KMS-11 (cell line): ENCODE results near the gene WRAP53.
A peak's percentile ranks its signal among the peaks of the same experiment; 100 is the strongest.

Experiments used
- H2AFZ ChIP-seq: fragments of 200-600 bp; sonication (generic); 2 replicates; pipeline ENCODE4 v1.6.1; 2016; ENCODE audit warnings: antibody characterized with exemption, mixed run types, low read depth
- H3K27ac ChIP-seq: fragments of 200-600 bp; sonication (generic); 2 replicates; pipeline ENCODE4 v1.6.1; 2016; ENCODE audit warnings: mild to moderate bottlenecking, mixed run types
- H3K27me3 ChIP-seq: fragments of 200-600 bp; sonication (generic); 2 replicates; pipeline ENCODE4 v1.6.1; 2017; ENCODE audit warnings: mild to moderate bottlenecking, low read depth, mixed run types, moderate library complexity; ENCODE audit not compliant: insufficient read depth
- H3K36me3 ChIP-seq: fragments of 200-600 bp; sonication (generic); 2 replicates; pipeline ENCODE4 v1.6.1; 2017; ENCODE audit warnings: mild to moderate bottlenecking, mixed run types; ENCODE audit not compliant: insufficient read depth
- H3K4me1 ChIP-seq: fragments of 200-600 bp; sonication (generic); 2 replicates; pipeline ENCODE4 v1.6.1; 2016; ENCODE audit warnings: mild to moderate bottlenecking, low read depth, mixed run types; ENCODE audit not compliant: poor library complexity, severe bottlenecking
- H3K4me2 ChIP-seq: fragments of 200-600 bp; sonication (generic); 2 replicates; pipeline ENCODE4 v1.7.0; 2016; ENCODE audit warnings: mild to moderate bottlenecking, mixed run types
- H3K4me3 ChIP-seq: fragments of 200-600 bp; sonication (generic); IDR thresholded peaks from 2 replicates; pipeline ENCODE4 v1.6.1; 2017; ENCODE audit warnings: low read depth, low read length, mixed read lengths; ENCODE audit not compliant: insufficient read depth
- H3K79me2 ChIP-seq: fragments of 200-600 bp; sonication (generic); 2 replicates; pipeline ENCODE4 v1.6.1; 2016; ENCODE audit warnings: low read depth, mixed run types; ENCODE audit not compliant: insufficient read depth
- H3K9ac ChIP-seq: fragments of 200-600 bp; sonication (generic); 2 replicates; pipeline ENCODE4 v1.6.1; 2016; ENCODE audit warnings: mild to moderate bottlenecking, mixed run types
- H4K20me1 ChIP-seq: fragments of 200-600 bp; sonication (generic); 2 replicates; pipeline ENCODE4 v1.6.1; 2016; ENCODE audit warnings: mild to moderate bottlenecking, mixed run types; ENCODE audit not compliant: insufficient read depth
- TF ChIP-seq, protein P1 (sequence below): fragments of 200-600 bp; sonication (generic); conservative IDR thresholded peaks from 2 replicates; pipeline ENCODE4 v1.6.1; 2017; ENCODE audit warnings: low read depth, mild to moderate bottlenecking, antibody characterized with exemption, low read length, moderate library complexity, mixed read lengths

Gene WRAP53

GRCh38 chr17:7715936-7716886, 27.9 kb downstream of the WRAP53 start:
- no peak overlapping the region for H2AFZ ChIP-seq
- no peaks in the 10 kb centered on the region for H3K79me2 ChIP-seq
- no peaks in the 10 kb centered on the region for H4K20me1 ChIP-seq
- no peaks in the 10 kb centered on the region for H3K4me1 ChIP-seq
- H3K9ac ChIP-seq, result no peak overlapping the region
- TF ChIP-seq, protein P1, sequence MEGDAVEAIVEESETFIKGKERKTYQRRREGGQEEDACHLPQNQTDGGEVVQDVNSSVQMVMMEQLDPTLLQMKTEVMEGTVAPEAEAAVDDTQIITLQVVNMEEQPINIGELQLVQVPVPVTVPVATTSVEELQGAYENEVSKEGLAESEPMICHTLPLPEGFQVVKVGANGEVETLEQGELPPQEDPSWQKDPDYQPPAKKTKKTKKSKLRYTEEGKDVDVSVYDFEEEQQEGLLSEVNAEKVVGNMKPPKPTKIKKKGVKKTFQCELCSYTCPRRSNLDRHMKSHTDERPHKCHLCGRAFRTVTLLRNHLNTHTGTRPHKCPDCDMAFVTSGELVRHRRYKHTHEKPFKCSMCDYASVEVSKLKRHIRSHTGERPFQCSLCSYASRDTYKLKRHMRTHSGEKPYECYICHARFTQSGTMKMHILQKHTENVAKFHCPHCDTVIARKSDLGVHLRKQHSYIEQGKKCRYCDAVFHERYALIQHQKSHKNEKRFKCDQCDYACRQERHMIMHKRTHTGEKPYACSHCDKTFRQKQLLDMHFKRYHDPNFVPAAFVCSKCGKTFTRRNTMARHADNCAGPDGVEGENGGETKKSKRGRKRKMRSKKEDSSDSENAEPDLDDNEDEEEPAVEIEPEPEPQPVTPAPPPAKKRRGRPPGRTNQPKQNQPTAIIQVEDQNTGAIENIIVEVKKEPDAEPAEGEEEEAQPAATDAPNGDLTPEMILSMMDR, result no peak
- H3K27me3 ChIP-seq, result no peaks in the 10 kb centered on the region
- H3K4me3 ChIP-seq, result no peak overlapping the region
- no peaks in the 10 kb centered on the region for H3K36me3 ChIP-seq
- H3K4me2 ChIP-seq, result peak overlapping the region; percentile 29; the same call in 1 of the 2 replicates
- no peak overlapping the region for H3K27ac ChIP-seq

GRCh38 chr17:7716901-7717755, 28.9 kb downstream of the WRAP53 start, which contains the start of gene DNAH2:
Gene DNAH2 (plus strand): TSS chr17:7717744. CDS start chr17:7719735, 1,991 bp downstream.
- no peaks in the 10 kb centered on the region for H4K20me1 ChIP-seq
- H3K27me3 ChIP-seq, result no peaks in the 10 kb centered on the region
- H3K36me3 ChIP-seq, result no peaks in the 10 kb centered on the region
- peak within 1 kb of the TSS; percentile 29; the same call in 1 of the 2 replicates for H3K4me2 ChIP-seq
- H2AFZ ChIP-seq, result peak within 1 kb of the TSS; percentile 44; the same call in 1 of the 2 replicates
- H3K79me2 ChIP-seq, result no peaks in the 10 kb centered on the region
- H3K9ac ChIP-seq, result no peak within 1 kb of the TSS
- no peak within 1 kb of the TSS for H3K4me3 ChIP-seq
- H3K4me1 ChIP-seq, result no peaks in the 10 kb centered on the region
- no peak within 1 kb of the TSS for H3K27ac ChIP-seq
- TF ChIP-seq, protein P1, result no peak

DNA sequence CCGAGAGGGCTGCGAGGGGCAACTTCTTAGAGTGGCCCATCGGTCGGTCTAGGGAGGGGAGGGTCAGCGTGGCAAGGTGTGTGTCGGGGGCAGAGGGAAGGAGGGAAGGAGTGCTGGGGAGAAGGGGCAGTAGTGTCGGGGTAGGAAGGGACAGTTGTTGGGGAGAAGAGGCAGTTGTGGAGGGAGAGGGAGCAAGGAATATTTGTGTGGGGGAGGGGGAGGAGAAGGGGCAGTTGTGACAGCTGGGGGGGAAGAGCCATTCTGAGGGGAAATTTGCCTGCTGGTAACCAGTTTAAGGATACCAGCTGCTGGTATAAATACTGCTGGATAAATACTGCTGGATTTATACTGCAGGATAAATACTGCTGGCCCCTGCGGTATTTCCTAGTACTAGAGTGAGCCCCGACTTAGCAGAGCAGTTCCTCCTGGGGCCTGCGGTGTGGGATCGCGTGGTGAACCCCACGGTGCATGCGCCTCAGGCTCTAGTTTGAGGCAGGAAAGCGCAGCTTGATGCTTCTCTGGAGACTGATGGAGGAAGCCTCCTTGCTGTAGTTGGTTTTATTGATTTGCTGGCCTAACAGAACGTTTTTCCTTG, 29.6 kb downstream of the WRAP53 start:
- no peak overlapping the region for H3K27ac ChIP-seq
- no peaks in the 10 kb centered on the region for H3K4me1 ChIP-seq
- H3K9ac ChIP-seq, result no peak overlapping the region
- no peaks in the 10 kb centered on the region for H3K79me2 ChIP-seq
- H3K36me3 ChIP-seq, result no peaks in the 10 kb centered on the region
- TF ChIP-seq, protein P1, result no peak
- no peak overlapping the region for H3K4me3 ChIP-seq
- H2AFZ ChIP-seq, result no peak overlapping the region
- no peaks in the 10 kb centered on the region for H3K27me3 ChIP-seq
- no peaks in the 10 kb centered on the region for H4K20me1 ChIP-seq
- H3K4me2 ChIP-seq, result no peak overlapping the region

GRCh38 chr17:7719661-7720060, 31.4 kb downstream of the WRAP53 start:
- H3K27ac ChIP-seq, result no peak overlapping the region
- no peak overlapping the region for H2AFZ ChIP-seq
- no peaks in the 10 kb centered on the region for H3K79me2 ChIP-seq
- TF ChIP-seq, protein P1, result no peak
- no peak overlapping the region for H3K4me3 ChIP-seq
- H4K20me1 ChIP-seq, result no peaks in the 10 kb centered on the region
- H3K9ac ChIP-seq, result no peak overlapping the region
- H3K27me3 ChIP-seq, result no peaks in the 10 kb centered on the region
- H3K36me3 ChIP-seq, result no peaks in the 10 kb centered on the region
- H3K4me1 ChIP-seq, result no peaks in the 10 kb centered on the region
- H3K4me2 ChIP-seq, result no peak overlapping the region
